ENCODE data around the gene RNF215. TPM values are rescaled to one million over a fixed set of nuclear protein-coding genes. Genes with fewer than 3 reads are reported as not detected.
A peak's percentile ranks its signal among the peaks of the same experiment; 100 is the strongest.
"Not testable (repeated sequence)": the region's sequence is repeated elsewhere in the genome, so short reads cannot be mapped to it uniquely, and the experiment has no call there.

Gene RNF215
- polyA plus RNA-seq, 1 donor: 17.0 TPM

- H3K36me3 ChIP-seq (ENCODE audit: control insufficient read depth, insufficient read depth, low read length): peaks cover 94% of the 10 kb centered on the region
- 100% methylated on average over 2 of the region's 13 CpGs for WGBS (ENCODE audit: insufficient coverage, low lambda C conversion rate)
Measured at GRCh38 chr22:30344447-30345200, 42.6 kb downstream of the RNF215 start.

GRCh38 chr22:30340911-30341685 lies 46.1 kb downstream of the RNF215 start:
- no CpG with 5 or more reads among the region's 16 CpGs for WGBS (ENCODE audit: insufficient coverage, low lambda C conversion rate)
- H3K4me1 ChIP-seq (ENCODE audit: control insufficient read depth, insufficient read depth, low read length): no peaks in the 10 kb centered on the region
- no peaks in the 10 kb centered on the region for H3K9me3 ChIP-seq (ENCODE audit: control insufficient read depth, low read depth, low read length)
- no peak overlapping the region for H3K4me3 ChIP-seq (ENCODE audit: low read length)
- H3K36me3 ChIP-seq (ENCODE audit: control insufficient read depth, insufficient read depth, low read length): peaks cover 98% of the 10 kb centered on the region
- DNase-seq: no peak
- no peaks in the 10 kb centered on the region for H3K27me3 ChIP-seq (ENCODE audit: control insufficient read depth, insufficient read depth, low read length)
- H3K27ac ChIP-seq (ENCODE audit: low read length): no peak overlapping the region

More at GRCh38 chr22:30344447-30345200, 42.6 kb downstream of the RNF215 start:
- Histone ChIP-seq H3K4me3 (ENCODE audit: low read length) (no peak overlapping the region), H3K27ac (ENCODE audit: low read length) (no peak overlapping the region), H3K4me1 (ENCODE audit: control insufficient read depth, insufficient read depth, low read length) (no peaks in the 10 kb centered on the region), H3K27me3 (ENCODE audit: control insufficient read depth, insufficient read depth, low read length) (no peaks in the 10 kb centered on the region), H3K9me3 (ENCODE audit: control insufficient read depth, low read depth, low read length) (no peaks in the 10 kb centered on the region)
- DNase-seq: no peak

DNA sequence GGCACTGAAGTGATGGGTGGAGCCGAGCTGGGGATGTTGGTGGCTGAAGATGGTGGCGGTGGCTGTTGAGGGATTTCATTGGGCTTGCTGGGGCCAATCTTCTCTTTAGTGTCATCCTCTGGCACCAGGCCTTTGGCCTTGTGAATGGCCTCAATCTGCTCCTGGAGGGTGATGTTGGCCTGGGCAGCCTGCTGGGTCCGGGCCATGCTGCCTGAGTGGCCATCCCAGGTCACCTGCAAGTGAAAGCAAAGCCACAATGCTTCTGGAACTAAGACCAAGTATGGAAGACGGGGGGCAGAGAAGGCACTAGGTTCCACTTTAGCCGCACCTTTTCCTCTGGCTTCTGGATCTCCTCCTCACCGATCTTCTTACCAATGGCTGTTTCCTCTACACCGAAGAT lies 48.4 kb downstream of the RNF215 start:
- Histone ChIP-seq H3K27me3 (ENCODE audit: control insufficient read depth, insufficient read depth, low read length) (no peaks in the 10 kb centered on the region), H3K4me1 (ENCODE audit: control insufficient read depth, insufficient read depth, low read length) (no peaks in the 10 kb centered on the region), H3K9me3 (ENCODE audit: control insufficient read depth, low read depth, low read length) (no peaks in the 10 kb centered on the region), H3K4me3 (ENCODE audit: low read length) (no peak overlapping the region), H3K36me3 (ENCODE audit: control insufficient read depth, insufficient read depth, low read length) (peaks cover 98% of the 10 kb centered on the region), H3K27ac (ENCODE audit: low read length) (no peak overlapping the region)
- DNase-seq: no peak
- WGBS (ENCODE audit: insufficient coverage, low lambda C conversion rate): no CpG with 5 or more reads among the region's 7 CpGs

- not testable (repeated sequence) for H3K27me3 ChIP-seq (ENCODE audit: control insufficient read depth, insufficient read depth, low read length); H3K27ac ChIP-seq (ENCODE audit: low read length); H3K9me3 ChIP-seq (ENCODE audit: control insufficient read depth, low read depth, low read length); H3K4me1 ChIP-seq (ENCODE audit: control insufficient read depth, insufficient read depth, low read length); DNase-seq; H3K4me3 ChIP-seq (ENCODE audit: low read length)
- no CpG with 5 or more reads among the region's 9 CpGs for WGBS (ENCODE audit: insufficient coverage, low lambda C conversion rate)
- H3K36me3 ChIP-seq (ENCODE audit: control insufficient read depth, insufficient read depth, low read length): peaks cover 98% of the 10 kb centered on the region
Measured at GRCh38 chr22:30338341-30338740, 48.9 kb downstream of the RNF215 start.

DNA sequence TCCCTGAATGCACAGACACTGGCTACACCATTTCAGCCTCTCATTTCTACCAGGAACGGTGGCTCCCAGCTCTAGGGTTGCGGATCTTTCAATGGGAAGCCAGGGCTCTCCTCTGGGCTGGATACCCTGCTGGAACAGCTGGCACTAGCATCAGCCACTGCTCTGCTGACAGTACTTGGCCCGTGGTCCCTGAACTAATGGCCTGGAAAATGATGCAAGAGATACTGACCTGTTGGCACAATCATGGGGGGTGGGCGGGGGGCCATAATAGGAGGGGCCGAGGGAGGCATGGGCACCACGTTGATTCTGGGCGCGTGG lies 49.8 kb downstream of the RNF215 start:
- H3K36me3 ChIP-seq (ENCODE audit: control insufficient read depth, insufficient read depth, low read length): peaks cover 98% of the 10 kb centered on the region
- no peaks in the 10 kb centered on the region for H3K9me3 ChIP-seq (ENCODE audit: control insufficient read depth, low read depth, low read length)
- H3K4me3 ChIP-seq (ENCODE audit: low read length): no peak overlapping the region
- no CpG with 5 or more reads among the region's 8 CpGs for WGBS (ENCODE audit: insufficient coverage, low lambda C conversion rate)
- no peak for DNase-seq
- no peaks in the 10 kb centered on the region for H3K4me1 ChIP-seq (ENCODE audit: control insufficient read depth, insufficient read depth, low read length)
- no peaks in the 10 kb centered on the region for H3K27me3 ChIP-seq (ENCODE audit: control insufficient read depth, insufficient read depth, low read length)
- no peak overlapping the region for H3K27ac ChIP-seq (ENCODE audit: low read length)

- WGBS (ENCODE audit: insufficient coverage, low lambda C conversion rate): no CpG with 5 or more reads among the region's 4 CpGs
Measured at GRCh38 chr22:30336752-30337460, 50.3 kb downstream of the RNF215 start.

GRCh38 chr22:30335236-30335635 lies 52.0 kb downstream of the RNF215 start:
- Histone ChIP-seq H3K36me3 (ENCODE audit: control insufficient read depth, insufficient read depth, low read length) (peaks cover 84% of the 10 kb centered on the region), H3K27ac (ENCODE audit: low read length) (no peak overlapping the region), H3K4me1 (ENCODE audit: control insufficient read depth, insufficient read depth, low read length) (no peaks in the 10 kb centered on the region), H3K27me3 (ENCODE audit: control insufficient read depth, insufficient read depth, low read length) (no peaks in the 10 kb centered on the region), H3K4me3 (ENCODE audit: low read length) (no peak overlapping the region), H3K9me3 (ENCODE audit: control insufficient read depth, low read depth, low read length) (no peaks in the 10 kb centered on the region)
- DNase-seq: no peak
- WGBS (ENCODE audit: insufficient coverage, low lambda C conversion rate): no CpG with 5 or more reads among the region's 1 CpG

More at GRCh38 chr22:30336752-30337460, 50.3 kb downstream of the RNF215 start:
- Histone ChIP-seq H3K4me1 (ENCODE audit: control insufficient read depth, insufficient read depth, low read length) (no peaks in the 10 kb centered on the region), H3K27ac (ENCODE audit: low read length) (no peak overlapping the region), H3K36me3 (ENCODE audit: control insufficient read depth, insufficient read depth, low read length) (peaks cover 93% of the 10 kb centered on the region), H3K4me3 (ENCODE audit: low read length) (no peak overlapping the region), H3K27me3 (ENCODE audit: control insufficient read depth, insufficient read depth, low read length) (no peaks in the 10 kb centered on the region), H3K9me3 (ENCODE audit: control insufficient read depth, low read depth, low read length) (no peaks in the 10 kb centered on the region)
- no peak for DNase-seq

DNA sequence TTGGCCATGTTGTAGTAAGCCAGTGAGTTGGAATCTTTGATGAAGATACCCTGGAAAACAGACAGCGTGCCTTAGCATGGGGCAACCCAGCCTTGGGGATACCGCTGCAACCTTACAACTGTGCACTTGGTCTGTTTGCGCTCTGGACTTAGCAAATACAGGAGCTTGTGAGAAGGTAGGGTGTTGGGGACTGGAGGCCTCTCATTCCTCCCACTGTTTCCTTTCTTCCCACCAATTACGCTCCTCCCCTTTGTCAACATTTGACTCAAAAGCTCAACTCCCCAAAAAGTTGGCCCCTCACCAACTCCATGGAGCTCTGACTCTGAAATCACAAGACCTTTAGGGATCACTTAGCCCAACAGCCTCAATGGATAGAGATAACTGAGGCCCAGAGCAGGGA lies 52.6 kb downstream of the RNF215 start:
- Histone ChIP-seq H3K27ac (ENCODE audit: low read length) (no peak overlapping the region), H3K27me3 (ENCODE audit: control insufficient read depth, insufficient read depth, low read length) (no peaks in the 10 kb centered on the region), H3K36me3 (ENCODE audit: control insufficient read depth, insufficient read depth, low read length) (peaks cover 80% of the 10 kb centered on the region), H3K9me3 (ENCODE audit: control insufficient read depth, low read depth, low read length) (no peaks in the 10 kb centered on the region), H3K4me3 (ENCODE audit: low read length) (no peak overlapping the region), H3K4me1 (ENCODE audit: control insufficient read depth, insufficient read depth, low read length) (no peaks in the 10 kb centered on the region)
- WGBS (ENCODE audit: insufficient coverage, low lambda C conversion rate): no CpG with 5 or more reads among the region's 4 CpGs
- DNase-seq: no peak

GRCh38 chr22:30333707-30334087 lies 53.5 kb downstream of the RNF215 start:
- Histone ChIP-seq H3K4me1 (ENCODE audit: control insufficient read depth, insufficient read depth, low read length) (no peaks in the 10 kb centered on the region), H3K27ac (ENCODE audit: low read length) (no peak overlapping the region), H3K9me3 (ENCODE audit: control insufficient read depth, low read depth, low read length) (no peaks in the 10 kb centered on the region), H3K4me3 (ENCODE audit: low read length) (no peak overlapping the region), H3K27me3 (ENCODE audit: control insufficient read depth, insufficient read depth, low read length) (no peaks in the 10 kb centered on the region), H3K36me3 (ENCODE audit: control insufficient read depth, insufficient read depth, low read length) (peaks cover 72% of the 10 kb centered on the region)
- DNase-seq: no peak
- WGBS (ENCODE audit: insufficient coverage, low lambda C conversion rate): 100% methylated on average over 1 of the region's 3 CpGs

GRCh38 chr22:30332994-30333706 lies 54.1 kb downstream of the RNF215 start:
- WGBS (ENCODE audit: insufficient coverage, low lambda C conversion rate): no CpG with 5 or more reads among the region's 2 CpGs
- Histone ChIP-seq H3K27me3 (ENCODE audit: control insufficient read depth, insufficient read depth, low read length) (no peaks in the 10 kb centered on the region), H3K9me3 (ENCODE audit: control insufficient read depth, low read depth, low read length) (no peaks in the 10 kb centered on the region), H3K36me3 (ENCODE audit: control insufficient read depth, insufficient read depth, low read length) (peaks cover 68% of the 10 kb centered on the region), H3K4me1 (ENCODE audit: control insufficient read depth, insufficient read depth, low read length) (peaks cover 3% of the 10 kb centered on the region), H3K4me3 (ENCODE audit: low read length) (no peak overlapping the region), H3K27ac (ENCODE audit: low read length) (no peak overlapping the region)
- DNase-seq: peak in 1 of 2 donors; percentile 26

Data from large intestine (tissue), 3 donors.